Retina (tissue), 1 donor: ENCODE data around the gene PPP4C.
"Not testable (repeated sequence)": the region's sequence is repeated elsewhere in the genome, so short reads cannot be mapped to it uniquely, and the experiment has no call there.

ENCODE experiments used
- DNase-seq: peaks from one replicate; pipeline ENCODE4 v3.0.0-alpha.2; 2016

The PPP4C gene

GRCh38 chr16:30075503-30076275, at the start of gene PPP4C:
Gene PPP4C (plus strand): TSS chr16:30075994. CDS start chr16:30076378, 384 bp downstream.
- DNase-seq = peak; percentile 95

DNA sequence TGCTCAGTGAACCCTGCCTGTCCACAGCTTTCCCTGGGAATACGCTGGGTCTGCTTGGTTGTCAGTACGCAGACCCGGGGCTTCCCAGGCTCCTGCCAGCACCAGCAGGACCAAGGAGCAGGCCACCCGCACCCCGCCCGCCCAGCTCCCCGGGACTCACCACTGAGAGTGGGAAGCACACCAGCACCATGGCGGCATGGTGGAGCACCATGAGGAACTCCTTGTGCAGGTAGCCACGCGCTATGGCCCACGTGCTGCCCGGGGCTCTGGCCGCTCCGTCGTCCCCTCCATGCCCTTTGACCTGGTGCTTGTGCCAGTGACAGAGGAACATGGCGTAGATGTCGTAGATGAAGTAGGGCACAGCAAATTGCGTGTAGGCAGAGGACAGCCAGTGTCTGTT, 49.3 kb upstream of the PPP4C start:
- no peak for DNase-seq

GRCh38 chr16:30027588-30028437, 48.0 kb upstream of the PPP4C start:
- DNase-seq = no peak

DNA sequence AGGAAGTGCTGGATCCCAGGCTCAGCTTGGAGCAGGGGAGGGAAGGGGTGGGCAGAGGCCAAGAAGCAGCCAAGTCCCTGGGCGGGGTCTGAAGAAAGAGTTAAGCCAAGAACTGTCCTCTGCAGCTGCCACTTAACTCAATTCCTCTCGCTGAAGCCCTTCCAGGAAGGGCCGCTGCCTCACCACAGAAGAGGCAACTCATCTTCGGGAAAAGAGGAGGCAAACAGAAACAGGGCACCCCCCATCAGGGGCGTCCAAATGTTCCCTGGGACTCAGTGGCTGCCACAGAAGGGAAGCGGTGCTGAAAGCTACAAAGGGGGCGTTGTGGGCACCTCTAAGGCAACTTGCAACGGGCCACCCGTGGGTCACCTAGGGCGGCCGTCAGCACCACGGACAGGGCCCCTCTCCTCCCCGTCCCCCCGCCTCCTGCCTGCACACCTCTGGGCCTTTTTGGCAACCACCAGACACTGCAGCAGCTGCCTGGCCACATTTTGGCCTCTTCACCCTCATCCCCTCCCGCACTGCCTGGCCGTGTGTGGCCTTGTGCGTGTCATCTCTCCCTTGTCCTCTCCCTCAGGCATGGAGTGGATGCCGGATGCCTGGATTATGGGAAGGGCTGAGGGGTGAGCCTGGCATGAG, 47.2 kb upstream of the PPP4C start:
- DNase-seq = peak; percentile 52

DNA sequence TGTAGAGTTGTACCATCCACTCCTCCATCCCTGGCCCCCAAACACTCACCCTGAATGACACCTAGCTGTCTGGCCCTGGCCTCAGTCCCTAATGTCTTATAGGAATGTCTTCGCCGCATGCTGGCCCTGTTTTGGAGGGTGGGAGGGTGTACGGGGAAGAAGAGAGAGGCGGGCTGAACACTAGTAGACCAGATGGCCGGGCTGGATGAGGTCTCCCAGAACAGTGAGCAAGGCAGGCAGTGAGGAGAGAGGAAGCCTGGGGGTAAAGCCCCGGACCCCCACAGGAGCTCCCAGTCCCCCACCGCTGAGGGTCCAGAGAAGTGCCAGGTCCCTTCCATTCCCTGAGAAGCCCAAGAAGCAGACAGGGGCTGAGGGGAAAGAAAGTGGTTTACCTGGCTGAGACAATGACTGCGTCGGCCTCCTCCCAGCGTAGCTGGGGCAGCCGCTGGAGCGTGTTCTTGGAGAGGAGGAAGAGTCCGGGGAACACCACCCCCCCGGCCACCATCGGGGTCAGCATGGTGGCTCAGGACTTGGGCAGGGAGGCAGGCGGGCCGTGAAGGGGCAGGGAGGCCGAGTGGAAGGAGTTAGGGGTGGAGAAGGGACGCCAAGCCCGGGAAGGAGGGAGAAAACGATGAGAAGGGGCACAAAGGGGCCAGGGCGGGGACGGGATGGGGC, 45.6 kb upstream of the PPP4C start:
- DNase-seq = no peak

GRCh38 chr16:30030841-30031413, 44.9 kb upstream of the PPP4C start, which contains the start of gene TLCD3B:
Gene TLCD3B (minus strand): TSS chr16:30031271. CDS start chr16:30030527, 744 bp downstream.
- no peak for DNase-seq

DNA sequence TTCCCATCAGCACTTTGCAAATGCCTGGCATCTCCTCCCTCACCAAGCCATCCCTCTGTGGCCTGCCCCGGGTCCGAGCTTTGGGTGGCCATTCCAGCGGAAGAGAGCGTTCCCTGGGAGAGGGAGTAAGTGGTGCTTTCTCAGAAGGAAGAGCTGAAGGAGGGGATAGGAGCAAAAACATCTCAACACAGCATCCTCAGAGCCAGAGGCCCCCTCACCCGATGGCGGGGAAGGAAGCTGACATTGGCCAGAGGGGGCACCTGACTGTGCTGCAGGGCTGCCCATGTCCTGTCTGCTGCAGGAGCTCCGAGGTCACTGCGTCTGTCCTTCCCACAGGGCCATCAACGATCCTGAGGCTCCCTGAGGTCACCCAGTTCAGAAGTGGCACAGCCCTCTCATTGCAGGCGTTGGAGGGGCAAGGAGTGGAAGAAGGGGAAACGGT, 44.3 kb upstream of the PPP4C start:
- no peak for DNase-seq

DNA sequence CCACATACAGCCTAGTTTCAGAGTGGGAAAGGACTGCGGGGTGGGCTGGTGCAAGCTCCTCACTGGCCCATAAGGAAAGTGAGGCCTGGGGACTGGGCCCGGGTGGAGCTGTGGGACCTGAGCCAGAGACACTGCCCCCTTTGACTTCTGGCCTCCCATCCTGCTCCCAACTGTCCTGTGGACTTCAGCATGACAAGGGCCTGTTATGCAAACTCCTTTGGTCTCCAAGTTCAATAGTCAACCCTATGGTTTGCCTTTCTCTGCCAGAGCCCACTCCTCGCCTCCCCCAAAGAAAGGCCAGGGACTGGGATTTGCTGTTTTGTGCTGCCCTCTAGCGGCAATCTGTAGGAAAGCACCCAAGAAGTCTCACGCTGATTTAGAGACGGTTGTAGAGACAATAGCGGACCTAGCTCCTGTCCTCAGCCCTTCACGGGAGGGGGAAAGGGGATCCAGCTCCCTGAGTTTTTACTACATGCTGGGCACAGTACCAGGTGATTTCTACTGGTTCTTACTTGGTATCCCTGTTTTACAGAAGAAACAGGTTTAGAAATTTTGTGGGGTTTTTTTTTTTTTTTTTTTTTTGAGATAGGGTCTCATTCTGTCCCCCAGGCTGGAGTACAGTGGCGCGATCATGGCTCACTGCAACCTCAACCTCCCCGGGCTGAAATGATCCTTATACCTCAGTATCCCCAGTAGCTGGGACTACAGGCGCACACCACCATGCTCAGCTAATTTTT, 43.5 kb upstream of the PPP4C start:
- DNase-seq = peak; percentile 88

- no peak for DNase-seq
Observed at GRCh38 chr16:30033270-30033669, 42.5 kb upstream of the PPP4C start.

GRCh38 chr16:30040221-30040620, 35.6 kb upstream of the PPP4C start:
- DNase-seq = no peak

- not testable (repeated sequence) for DNase-seq
Observed at GRCh38 chr16:30040690-30041089, 35.1 kb upstream of the PPP4C start.

- peak; percentile 15 for DNase-seq
Observed at GRCh38 chr16:30041841-30042240, 34.0 kb upstream of the PPP4C start.

DNA sequence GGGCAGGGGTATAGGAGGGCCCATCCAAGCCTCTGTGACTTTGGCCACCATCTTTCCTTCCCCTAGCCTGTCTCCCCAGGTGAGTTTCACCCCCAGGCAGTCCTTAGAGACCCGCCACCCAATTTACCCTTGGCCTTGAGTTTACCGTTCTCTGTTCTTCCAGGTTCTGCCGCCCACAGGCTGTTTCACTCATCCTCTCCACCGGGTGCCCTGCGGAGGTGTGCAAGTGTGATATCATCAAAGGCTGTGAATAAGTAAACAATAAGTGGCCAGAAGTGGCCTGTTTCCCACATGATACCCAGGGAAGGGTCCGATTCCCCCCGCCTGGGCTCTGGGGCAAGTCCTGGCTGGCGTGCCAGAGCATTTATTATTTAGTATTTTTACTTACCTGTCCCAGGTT, 29.6 kb upstream of the PPP4C start:
- no peak for DNase-seq

DNA sequence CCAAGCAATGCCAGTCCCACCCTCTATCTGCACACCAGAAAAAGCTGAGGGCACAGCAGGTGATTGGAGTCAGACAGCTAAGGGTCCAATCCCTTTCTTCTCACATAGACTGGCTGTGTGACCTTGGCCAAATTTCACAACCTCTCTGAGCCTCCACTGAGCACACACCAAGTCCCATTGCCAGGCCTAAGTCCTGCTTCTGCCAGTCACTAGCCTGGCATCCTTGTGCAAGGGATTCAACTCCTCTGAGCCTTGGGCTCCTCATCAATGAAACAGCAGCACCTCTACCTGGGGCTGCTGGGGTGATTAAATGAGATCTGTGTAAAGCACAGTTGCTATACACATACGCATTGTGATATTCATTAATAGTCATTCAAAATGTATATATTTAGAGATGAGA, 29.2 kb upstream of the PPP4C start:
- DNase-seq = no peak

DNA sequence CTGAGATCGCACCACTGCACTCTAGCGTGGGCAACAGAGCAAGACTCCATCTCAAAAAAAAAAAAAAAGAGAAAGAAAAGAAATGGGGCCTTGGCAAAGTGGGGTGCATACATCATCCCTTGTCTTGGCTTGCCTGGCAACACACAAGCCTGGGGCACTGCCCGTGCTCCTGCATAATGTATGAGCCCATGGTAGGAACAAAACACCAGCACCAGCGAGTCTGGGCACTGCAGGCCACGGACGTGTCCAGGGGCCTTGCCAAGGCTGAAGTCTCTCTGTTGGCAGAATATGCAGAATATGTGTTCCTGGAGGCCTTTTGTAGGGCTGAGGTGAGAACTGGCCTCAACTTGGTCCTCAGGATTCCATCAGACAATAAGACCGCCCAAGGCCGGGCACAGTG, 25.9 kb upstream of the PPP4C start:
- DNase-seq = no peak

DNA sequence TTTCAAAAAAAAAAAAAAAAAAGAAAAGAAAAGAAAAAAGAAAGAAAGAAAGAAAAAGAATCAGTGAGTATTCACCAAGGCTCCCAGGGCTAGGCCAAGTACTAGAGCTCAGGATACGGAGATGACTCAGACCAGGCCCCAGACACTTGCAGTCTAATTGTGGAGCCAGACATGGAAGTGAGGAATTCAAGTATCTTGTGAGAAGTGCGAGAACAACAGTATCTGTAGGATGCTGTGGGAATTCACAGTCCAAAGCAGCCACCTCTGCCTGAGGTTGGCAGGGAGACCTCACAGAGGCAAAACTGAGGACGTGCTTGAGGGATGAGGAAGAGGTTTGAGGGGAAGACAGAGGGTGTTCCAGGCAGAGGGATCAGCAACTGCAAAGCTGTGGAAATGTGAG, 24.3 kb upstream of the PPP4C start:
- DNase-seq = no peak

DNA sequence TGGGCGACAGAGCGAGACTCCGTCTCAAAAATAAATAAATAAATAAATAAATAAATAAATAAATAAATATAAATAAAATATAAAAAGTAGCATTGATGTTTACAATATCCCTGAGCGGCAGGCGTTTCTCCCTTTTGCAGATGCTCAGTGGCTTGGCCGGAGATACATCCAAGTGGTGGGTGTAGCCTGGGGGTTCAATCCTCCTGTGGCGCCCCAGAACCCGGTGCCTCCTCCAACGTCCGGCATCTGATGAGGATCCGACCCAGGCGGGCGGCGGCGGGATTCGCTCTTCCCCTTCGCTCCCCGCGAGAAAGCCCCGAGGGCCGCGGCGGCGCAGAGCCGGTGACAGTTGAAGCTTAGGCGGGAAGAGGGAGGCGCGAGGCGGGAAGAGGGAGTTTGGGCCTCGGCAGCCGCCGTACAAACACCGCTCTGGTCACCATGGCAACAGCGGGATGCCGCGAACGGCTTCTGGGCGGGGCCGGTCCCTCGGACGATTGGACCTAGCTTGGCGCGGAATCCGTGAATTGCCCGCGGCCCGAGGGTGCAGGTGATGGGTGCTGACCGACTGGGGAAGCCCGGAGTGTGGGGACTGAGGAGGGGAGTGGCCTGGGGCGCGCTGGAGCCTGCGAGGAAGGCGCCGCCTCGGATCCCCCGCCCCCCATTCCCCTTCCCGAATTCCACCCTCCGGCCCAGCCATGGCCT, 23.0 kb upstream of the PPP4C start:
- DNase-seq = peak; percentile 99

GRCh38 chr16:30053376-30054015, 22.3 kb upstream of the PPP4C start:
- no peak for DNase-seq

DNA sequence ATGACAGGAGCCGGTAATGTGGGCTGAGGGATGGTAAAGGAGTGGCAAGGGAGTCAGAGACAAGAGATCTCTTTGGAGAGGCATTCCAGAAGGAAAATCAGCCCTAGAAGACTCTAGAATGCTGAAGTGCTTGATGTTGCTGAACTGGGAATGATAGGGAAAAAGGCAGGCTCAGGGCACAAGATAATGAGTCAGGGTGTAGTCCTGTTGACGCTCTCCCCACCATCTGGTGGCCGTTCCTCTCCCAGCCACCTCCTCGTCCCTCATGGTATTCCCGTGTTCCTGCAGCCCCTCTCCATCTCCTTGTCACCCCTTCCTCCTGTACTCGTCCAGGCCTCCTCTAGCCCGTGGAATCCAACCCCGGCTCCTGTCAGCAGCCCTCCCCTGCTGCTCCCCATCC, 21.3 kb upstream of the PPP4C start:
- DNase-seq = no peak

- DNase-seq = peak; percentile 55
Observed at GRCh38 chr16:30054959-30055553, 20.7 kb upstream of the PPP4C start.
